SK-N-MC (cell line): ENCODE data around the gene MAML3.

ENCODE experiments used
- DNase-seq: peaks from one replicate; pipeline ENCODE4 v3.0.0-alpha.2; 2011; ENCODE audit warnings: low read depth, low spot score
- H3K27ac ChIP-seq: fragments of 200-600 bp; sonication (generic); 2 replicates; pipeline ENCODE4 v1.5.1; 2016; ENCODE audit warnings: mixed run types
- H3K36me3 ChIP-seq: fragments of 200-600 bp; sonication (generic); 2 replicates; pipeline ENCODE4 v1.6.1; 2017; ENCODE audit warnings: antibody characterized with exemption, low read length, mixed read lengths; ENCODE audit not compliant: insufficient read depth
- H3K4me3 ChIP-seq: fragments of 200-600 bp; sonication (generic); 2 replicates; pipeline ENCODE4 v1.5.1; 2016
- H3K9ac ChIP-seq: fragments of 200-600 bp; sonication (generic); 2 replicates; pipeline ENCODE4 v1.8.0; 2017; ENCODE audit warnings: mixed run types, mixed read lengths; ENCODE audit not compliant: insufficient read length
- H3K9me3 ChIP-seq: fragments of 200-600 bp; sonication (generic); 2 replicates; pipeline ENCODE4 v1.6.1; 2017; ENCODE audit warnings: low read depth, mild to moderate bottlenecking, antibody characterized with exemption, low read length, moderate library complexity, mixed read lengths
- EZH2 ChIP-seq: fragments of 200-600 bp; sonication (generic); IDR thresholded peaks from one replicate; pipeline ENCODE4 v1.6.1; 2017; ENCODE audit warnings: antibody characterized with exemption
- FOXP2 ChIP-seq: optimal IDR thresholded peaks from 2 replicates; pipeline ENCODE3; 2011; ENCODE audit warnings: mild to moderate bottlenecking, moderate library complexity; ENCODE audit not compliant: insufficient read depth; ENCODE audit errors: extremely low read length, control extremely low read depth
- POLR2AphosphoS5 ChIP-seq: IDR thresholded peaks from 2 replicates; pipeline ENCODE4 v1.6.1; 2012; ENCODE audit warnings: mild to moderate bottlenecking, low read depth, low read length, borderline replicate concordance

The MAML3 gene

DNA sequence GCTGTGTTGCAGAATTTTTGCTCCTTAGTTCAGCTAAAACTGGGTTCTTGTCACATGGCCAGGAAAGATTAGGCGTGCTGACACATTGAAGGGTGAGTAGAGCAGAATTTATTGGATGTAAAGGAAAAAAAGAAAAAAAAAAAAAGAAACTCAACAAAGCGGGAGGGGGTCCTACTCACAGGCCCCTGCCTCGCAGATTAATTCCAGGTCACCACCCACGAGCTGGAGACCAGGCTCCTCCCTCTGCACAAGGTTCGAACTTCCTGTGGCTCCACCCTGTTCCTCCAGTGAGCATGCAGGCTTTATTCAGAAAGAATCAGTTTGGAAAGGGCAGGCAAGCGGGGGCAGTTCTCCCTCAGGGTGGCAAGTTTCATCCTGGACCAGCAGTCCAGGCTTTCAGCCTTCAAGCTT lies 471.2 kb downstream of the MAML3 start:
- no peak overlapping the region for H3K4me3 ChIP-seq
- no peak for TF ChIP-seq POLR2AphosphoS5
- TF ChIP-seq FOXP2 = no peak
- no peak for TF ChIP-seq EZH2
- H3K36me3 ChIP-seq = no peaks in the 10 kb centered on the region
- H3K9me3 ChIP-seq = no peaks in the 10 kb centered on the region; the same call in 1 of the 2 replicates
- H3K27ac ChIP-seq = no peak overlapping the region; the same call in 1 of the 2 replicates
- no peak overlapping the region for H3K9ac ChIP-seq
- DNase-seq = no peak

DNA sequence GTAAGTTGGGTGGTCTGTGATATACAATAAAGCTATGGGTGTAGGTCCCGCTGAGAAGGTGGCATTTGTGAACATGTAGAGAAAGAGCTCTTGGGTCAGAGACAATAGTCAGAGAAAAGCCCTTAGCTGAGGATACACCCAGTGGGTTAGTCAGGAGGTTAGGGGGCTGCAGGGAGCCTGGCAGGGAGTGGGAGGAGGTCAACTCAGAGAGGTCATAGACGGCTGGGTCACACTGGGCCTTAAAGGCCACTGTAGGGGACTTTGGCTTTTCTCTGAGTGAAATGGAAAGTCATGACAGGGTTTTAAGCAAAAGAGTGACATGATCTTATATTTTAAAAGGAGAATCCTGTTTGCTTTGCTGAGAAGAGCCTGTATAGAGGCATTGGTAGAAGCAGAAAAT lies 471.7 kb downstream of the MAML3 start:
- H3K27ac ChIP-seq = no peak overlapping the region
- H3K36me3 ChIP-seq = no peaks in the 10 kb centered on the region
- DNase-seq = no peak
- no peak overlapping the region for H3K4me3 ChIP-seq
- no peak for TF ChIP-seq EZH2
- no peak for TF ChIP-seq FOXP2
- no peak for TF ChIP-seq POLR2AphosphoS5
- H3K9me3 ChIP-seq = no peaks in the 10 kb centered on the region; the same call in 1 of the 2 replicates
- H3K9ac ChIP-seq = no peak overlapping the region

GRCh38 chr4:139676913-139677585 lies 476.9 kb downstream of the MAML3 start:
- H3K36me3 ChIP-seq = no peaks in the 10 kb centered on the region
- no peaks in the 10 kb centered on the region; the same call in 1 of the 2 replicates for H3K9me3 ChIP-seq
- no peak for DNase-seq
- no peak overlapping the region for H3K4me3 ChIP-seq
- no peak overlapping the region for H3K27ac ChIP-seq
- no peak overlapping the region for H3K9ac ChIP-seq
- no peak for TF ChIP-seq EZH2
- TF ChIP-seq POLR2AphosphoS5 = no peak

DNA sequence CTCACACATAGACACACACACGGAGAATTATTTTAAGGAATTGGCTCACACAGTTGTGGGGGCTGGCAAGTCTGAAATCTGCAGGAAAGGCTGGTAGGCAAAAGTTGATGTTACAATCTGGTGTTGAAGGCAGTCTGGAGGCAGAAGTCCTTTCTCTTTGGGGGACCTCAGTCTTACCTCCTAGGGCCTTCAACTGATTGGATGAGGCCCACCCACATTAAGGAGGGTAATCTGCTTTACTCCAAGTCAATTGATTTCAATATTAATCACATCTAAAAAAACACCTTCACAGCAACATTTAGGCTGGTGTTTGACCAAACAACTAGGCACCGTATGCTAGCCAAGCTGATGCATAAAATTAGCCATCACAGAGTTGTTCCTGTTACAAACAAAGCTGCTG lies 477.6 kb downstream of the MAML3 start:
- Histone ChIP-seq H3K9ac (no peak overlapping the region), H3K36me3 (no peaks in the 10 kb centered on the region), H3K4me3 (no peak overlapping the region), H3K9me3 (no peaks in the 10 kb centered on the region; the same call in 1 of the 2 replicates), H3K27ac (no peak overlapping the region)
- DNase-seq = no peak
- no peak for TF ChIP-seq FOXP2
- no peak for TF ChIP-seq POLR2AphosphoS5
- TF ChIP-seq EZH2 = no peak

GRCh38 chr4:139675651-139676050 lies 478.3 kb downstream of the MAML3 start:
- TF ChIP-seq FOXP2 (no peak), EZH2 (no peak), POLR2AphosphoS5 (no peak)
- no peak overlapping the region for H3K9ac ChIP-seq
- H3K27ac ChIP-seq = no peak overlapping the region
- no peaks in the 10 kb centered on the region; the same call in 1 of the 2 replicates for H3K9me3 ChIP-seq
- no peaks in the 10 kb centered on the region for H3K36me3 ChIP-seq
- no peak overlapping the region for H3K4me3 ChIP-seq
- no peak for DNase-seq

GRCh38 chr4:139674875-139675550 lies 479.0 kb downstream of the MAML3 start:
- no peak overlapping the region for H3K27ac ChIP-seq
- H3K4me3 ChIP-seq = no peak overlapping the region
- no peak overlapping the region for H3K9ac ChIP-seq
- no peaks in the 10 kb centered on the region for H3K36me3 ChIP-seq
- TF ChIP-seq EZH2 = no peak
- TF ChIP-seq POLR2AphosphoS5 = no peak
- no peak for TF ChIP-seq FOXP2
- DNase-seq = no peak
- H3K9me3 ChIP-seq = no peaks in the 10 kb centered on the region; the same call in 1 of the 2 replicates

DNA sequence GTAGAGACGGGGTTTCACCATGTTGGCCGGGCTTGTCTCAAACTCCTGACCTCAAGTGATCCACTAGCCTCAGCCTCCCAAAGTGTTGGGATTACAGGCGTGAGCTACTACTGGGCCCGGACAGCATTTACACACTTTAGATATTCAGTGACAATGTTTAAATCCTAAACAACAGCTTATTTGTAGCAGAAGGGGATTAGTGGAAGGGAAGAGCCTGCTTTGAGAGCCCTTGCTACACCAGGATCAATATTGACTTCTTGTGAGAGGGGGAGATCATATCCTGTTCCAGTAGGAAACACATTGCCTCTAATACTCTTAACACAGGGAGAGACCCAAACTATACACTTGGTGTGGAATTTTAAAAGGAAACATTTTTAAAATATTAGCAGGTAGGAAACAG lies 481.3 kb downstream of the MAML3 start:
- Histone ChIP-seq H3K4me3 (no peak overlapping the region), H3K9ac (no peak overlapping the region), H3K9me3 (no peaks in the 10 kb centered on the region), H3K27ac (no peak overlapping the region), H3K36me3 (no peaks in the 10 kb centered on the region)
- no peak for DNase-seq
- TF ChIP-seq EZH2 (no peak), POLR2AphosphoS5 (no peak), FOXP2 (no peak)

- no peak overlapping the region for H3K4me3 ChIP-seq
- H3K27ac ChIP-seq = no peak overlapping the region
- H3K36me3 ChIP-seq = no peaks in the 10 kb centered on the region
- no peak for DNase-seq
- H3K9ac ChIP-seq = no peak overlapping the region
- TF ChIP-seq FOXP2 (no peak), POLR2AphosphoS5 (no peak), EZH2 (no peak)
- no peaks in the 10 kb centered on the region for H3K9me3 ChIP-seq
Observed at GRCh38 chr4:139672215-139672614, 481.8 kb downstream of the MAML3 start.

DNA sequence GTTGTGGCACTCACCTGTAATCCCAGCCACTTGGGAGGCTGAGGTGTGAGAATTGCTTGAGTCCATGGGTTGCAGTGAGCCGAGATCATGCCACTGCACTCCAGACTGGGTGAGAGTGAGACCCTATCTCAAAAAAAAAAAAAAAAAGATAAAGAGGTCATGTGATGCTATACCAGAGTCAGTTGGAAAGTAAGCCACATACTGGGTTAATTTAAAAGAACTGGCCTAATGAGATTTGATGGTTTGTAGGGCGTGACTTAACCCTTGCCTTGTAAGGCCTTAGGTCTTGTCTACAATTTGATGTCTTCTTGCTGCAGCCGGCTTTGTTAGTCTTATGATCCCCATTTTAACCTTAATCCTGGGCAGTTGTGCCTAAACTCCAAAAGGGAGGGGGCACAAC lies 483.2 kb downstream of the MAML3 start:
- no peak for TF ChIP-seq POLR2AphosphoS5
- TF ChIP-seq EZH2 = no peak
- no peak for TF ChIP-seq FOXP2
- DNase-seq = no peak
- Histone ChIP-seq H3K27ac (no peak overlapping the region), H3K36me3 (no peaks in the 10 kb centered on the region), H3K4me3 (no peak overlapping the region), H3K9me3 (no peaks in the 10 kb centered on the region), H3K9ac (no peak overlapping the region)
